WTC11 (cell line): Measurements from ENCODE around the gene SESN2.

Source experiments
- CREB1 ChIP-seq: sonication (generic); formaldehyde crosslinking; IDR thresholded peaks from 2 replicates; pipeline ENCODE4 v1.8.0; 2023; ENCODE audit warnings: mild to moderate bottlenecking, missing genetic modification reagents
- ELF4 ChIP-seq: sonication (generic); formaldehyde crosslinking; IDR thresholded peaks from 2 replicates; pipeline ENCODE4 v1.8.1; 2022; ENCODE audit warnings: low read depth, mild to moderate bottlenecking, moderate library complexity, missing genetic modification reagents
- ZNF263 ChIP-seq: sonication (generic); formaldehyde crosslinking; IDR thresholded peaks from 2 replicates; pipeline ENCODE4 v1.8.1; 2022; ENCODE audit warnings: low read depth, mild to moderate bottlenecking, moderate library complexity, missing genetic modification reagents
- TF ChIP-seq, protein P1 (sequence below): sonication (generic); formaldehyde crosslinking; IDR thresholded peaks from 2 replicates; pipeline ENCODE4 v1.8.0; 2022; ENCODE audit warnings: mild to moderate bottlenecking, missing genetic modification reagents
- TF ChIP-seq, protein P2 (sequence below): fragments of 200-600 bp; IDR thresholded peaks from 2 replicates; pipeline ENCODE4 v1.8.0; 2022; ENCODE audit warnings: antibody characterized with exemption
- TF ChIP-seq, protein P3 (sequence below): sonication (generic); formaldehyde crosslinking; IDR thresholded peaks from 2 replicates; pipeline ENCODE4 v1.8.1; 2023; ENCODE audit warnings: mild to moderate bottlenecking, missing genetic modification reagents, moderate library complexity
- TF ChIP-seq, protein P4 (sequence below): sonication (generic); formaldehyde crosslinking; IDR thresholded peaks from 2 replicates; pipeline ENCODE4 v1.8.1; 2022; ENCODE audit warnings: low read depth, mild to moderate bottlenecking, moderate library complexity, missing genetic modification reagents, borderline replicate concordance
- TF ChIP-seq, protein P5 (sequence below): sonication (generic); formaldehyde crosslinking; IDR thresholded peaks from 2 replicates; pipeline ENCODE4 v1.8.1; 2022; ENCODE audit warnings: mild to moderate bottlenecking, moderate library complexity, missing genetic modification reagents
- TF ChIP-seq, protein P6 (sequence below): sonication (generic); formaldehyde crosslinking; IDR thresholded peaks from 2 replicates; pipeline ENCODE4 v1.8.0; 2023; ENCODE audit warnings: missing genetic modification reagents, mild to moderate bottlenecking, borderline replicate concordance
- TF ChIP-seq, protein P7 (sequence below): sonication (generic); formaldehyde crosslinking; IDR thresholded peaks from 2 replicates; pipeline ENCODE4 v1.8.0; 2022; ENCODE audit warnings: mild to moderate bottlenecking, missing genetic modification reagents

DNA sequence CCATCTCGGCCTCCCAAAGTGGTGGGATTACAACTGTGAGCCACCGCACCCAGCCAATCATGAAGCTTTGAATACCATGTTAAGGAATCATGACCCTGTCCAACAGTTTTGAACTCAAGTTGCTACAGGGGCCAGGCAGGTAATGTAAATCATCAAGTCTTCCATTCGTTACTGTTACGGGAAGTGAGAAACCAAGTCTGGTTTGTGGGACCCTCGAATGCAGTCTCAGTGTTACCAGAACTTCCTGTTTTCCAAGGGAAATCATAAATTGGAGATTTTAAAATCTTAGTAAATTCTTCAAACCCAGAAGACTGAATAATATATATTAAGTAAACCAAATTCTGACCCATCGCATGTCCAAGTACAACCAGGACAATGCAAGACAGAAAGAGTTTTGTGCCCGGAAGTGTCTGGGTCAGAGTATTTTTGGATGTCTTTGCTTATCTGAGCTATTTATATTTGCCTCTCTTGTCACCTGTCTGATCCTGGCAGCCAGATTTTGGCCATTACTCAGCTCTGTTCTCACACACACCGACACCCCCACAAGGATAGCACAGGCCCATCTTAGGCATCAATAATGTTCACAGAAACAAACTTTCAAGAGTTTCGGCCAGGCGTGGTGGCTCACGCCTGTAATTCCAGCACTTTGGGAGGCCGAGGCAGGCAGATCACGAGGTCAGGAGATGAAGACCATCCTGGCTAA lies 14.6 kb upstream of the SESN2 start:
- TF ChIP-seq, protein P1, sequence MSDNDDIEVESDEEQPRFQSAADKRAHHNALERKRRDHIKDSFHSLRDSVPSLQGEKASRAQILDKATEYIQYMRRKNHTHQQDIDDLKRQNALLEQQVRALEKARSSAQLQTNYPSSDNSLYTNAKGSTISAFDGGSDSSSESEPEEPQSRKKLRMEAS: no peak
- TF ChIP-seq, protein P2, sequence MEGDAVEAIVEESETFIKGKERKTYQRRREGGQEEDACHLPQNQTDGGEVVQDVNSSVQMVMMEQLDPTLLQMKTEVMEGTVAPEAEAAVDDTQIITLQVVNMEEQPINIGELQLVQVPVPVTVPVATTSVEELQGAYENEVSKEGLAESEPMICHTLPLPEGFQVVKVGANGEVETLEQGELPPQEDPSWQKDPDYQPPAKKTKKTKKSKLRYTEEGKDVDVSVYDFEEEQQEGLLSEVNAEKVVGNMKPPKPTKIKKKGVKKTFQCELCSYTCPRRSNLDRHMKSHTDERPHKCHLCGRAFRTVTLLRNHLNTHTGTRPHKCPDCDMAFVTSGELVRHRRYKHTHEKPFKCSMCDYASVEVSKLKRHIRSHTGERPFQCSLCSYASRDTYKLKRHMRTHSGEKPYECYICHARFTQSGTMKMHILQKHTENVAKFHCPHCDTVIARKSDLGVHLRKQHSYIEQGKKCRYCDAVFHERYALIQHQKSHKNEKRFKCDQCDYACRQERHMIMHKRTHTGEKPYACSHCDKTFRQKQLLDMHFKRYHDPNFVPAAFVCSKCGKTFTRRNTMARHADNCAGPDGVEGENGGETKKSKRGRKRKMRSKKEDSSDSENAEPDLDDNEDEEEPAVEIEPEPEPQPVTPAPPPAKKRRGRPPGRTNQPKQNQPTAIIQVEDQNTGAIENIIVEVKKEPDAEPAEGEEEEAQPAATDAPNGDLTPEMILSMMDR: no peak
- TF ChIP-seq, protein P3, sequence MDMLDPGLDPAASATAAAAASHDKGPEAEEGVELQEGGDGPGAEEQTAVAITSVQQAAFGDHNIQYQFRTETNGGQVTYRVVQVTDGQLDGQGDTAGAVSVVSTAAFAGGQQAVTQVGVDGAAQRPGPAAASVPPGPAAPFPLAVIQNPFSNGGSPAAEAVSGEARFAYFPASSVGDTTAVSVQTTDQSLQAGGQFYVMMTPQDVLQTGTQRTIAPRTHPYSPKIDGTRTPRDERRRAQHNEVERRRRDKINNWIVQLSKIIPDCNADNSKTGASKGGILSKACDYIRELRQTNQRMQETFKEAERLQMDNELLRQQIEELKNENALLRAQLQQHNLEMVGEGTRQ: no peak
- TF ChIP-seq ELF4 (CRISPR knock-in tag) (no peak), CREB1 (CRISPR knock-in tag) (no peak), ZNF263 (CRISPR knock-in tag) (no peak)
- TF ChIP-seq, protein P4, sequence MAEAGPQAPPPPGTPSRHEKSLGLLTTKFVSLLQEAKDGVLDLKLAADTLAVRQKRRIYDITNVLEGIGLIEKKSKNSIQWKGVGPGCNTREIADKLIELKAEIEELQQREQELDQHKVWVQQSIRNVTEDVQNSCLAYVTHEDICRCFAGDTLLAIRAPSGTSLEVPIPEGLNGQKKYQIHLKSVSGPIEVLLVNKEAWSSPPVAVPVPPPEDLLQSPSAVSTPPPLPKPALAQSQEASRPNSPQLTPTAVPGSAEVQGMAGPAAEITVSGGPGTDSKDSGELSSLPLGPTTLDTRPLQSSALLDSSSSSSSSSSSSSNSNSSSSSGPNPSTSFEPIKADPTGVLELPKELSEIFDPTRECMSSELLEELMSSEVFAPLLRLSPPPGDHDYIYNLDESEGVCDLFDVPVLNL (CRISPR knock-in tag): no peak
- TF ChIP-seq, protein P5, sequence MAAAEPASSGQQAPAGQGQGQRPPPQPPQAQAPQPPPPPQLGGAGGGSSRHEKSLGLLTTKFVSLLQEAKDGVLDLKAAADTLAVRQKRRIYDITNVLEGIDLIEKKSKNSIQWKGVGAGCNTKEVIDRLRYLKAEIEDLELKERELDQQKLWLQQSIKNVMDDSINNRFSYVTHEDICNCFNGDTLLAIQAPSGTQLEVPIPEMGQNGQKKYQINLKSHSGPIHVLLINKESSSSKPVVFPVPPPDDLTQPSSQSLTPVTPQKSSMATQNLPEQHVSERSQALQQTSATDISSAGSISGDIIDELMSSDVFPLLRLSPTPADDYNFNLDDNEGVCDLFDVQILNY (CRISPR knock-in tag): no peak
- TF ChIP-seq, protein P6, sequence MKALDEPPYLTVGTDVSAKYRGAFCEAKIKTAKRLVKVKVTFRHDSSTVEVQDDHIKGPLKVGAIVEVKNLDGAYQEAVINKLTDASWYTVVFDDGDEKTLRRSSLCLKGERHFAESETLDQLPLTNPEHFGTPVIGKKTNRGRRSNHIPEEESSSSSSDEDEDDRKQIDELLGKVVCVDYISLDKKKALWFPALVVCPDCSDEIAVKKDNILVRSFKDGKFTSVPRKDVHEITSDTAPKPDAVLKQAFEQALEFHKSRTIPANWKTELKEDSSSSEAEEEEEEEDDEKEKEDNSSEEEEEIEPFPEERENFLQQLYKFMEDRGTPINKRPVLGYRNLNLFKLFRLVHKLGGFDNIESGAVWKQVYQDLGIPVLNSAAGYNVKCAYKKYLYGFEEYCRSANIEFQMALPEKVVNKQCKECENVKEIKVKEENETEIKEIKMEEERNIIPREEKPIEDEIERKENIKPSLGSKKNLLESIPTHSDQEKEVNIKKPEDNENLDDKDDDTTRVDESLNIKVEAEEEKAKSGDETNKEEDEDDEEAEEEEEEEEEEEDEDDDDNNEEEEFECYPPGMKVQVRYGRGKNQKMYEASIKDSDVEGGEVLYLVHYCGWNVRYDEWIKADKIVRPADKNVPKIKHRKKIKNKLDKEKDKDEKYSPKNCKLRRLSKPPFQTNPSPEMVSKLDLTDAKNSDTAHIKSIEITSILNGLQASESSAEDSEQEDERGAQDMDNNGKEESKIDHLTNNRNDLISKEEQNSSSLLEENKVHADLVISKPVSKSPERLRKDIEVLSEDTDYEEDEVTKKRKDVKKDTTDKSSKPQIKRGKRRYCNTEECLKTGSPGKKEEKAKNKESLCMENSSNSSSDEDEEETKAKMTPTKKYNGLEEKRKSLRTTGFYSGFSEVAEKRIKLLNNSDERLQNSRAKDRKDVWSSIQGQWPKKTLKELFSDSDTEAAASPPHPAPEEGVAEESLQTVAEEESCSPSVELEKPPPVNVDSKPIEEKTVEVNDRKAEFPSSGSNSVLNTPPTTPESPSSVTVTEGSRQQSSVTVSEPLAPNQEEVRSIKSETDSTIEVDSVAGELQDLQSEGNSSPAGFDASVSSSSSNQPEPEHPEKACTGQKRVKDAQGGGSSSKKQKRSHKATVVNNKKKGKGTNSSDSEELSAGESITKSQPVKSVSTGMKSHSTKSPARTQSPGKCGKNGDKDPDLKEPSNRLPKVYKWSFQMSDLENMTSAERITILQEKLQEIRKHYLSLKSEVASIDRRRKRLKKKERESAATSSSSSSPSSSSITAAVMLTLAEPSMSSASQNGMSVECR (CRISPR knock-in tag): no peak
- TF ChIP-seq, protein P7, sequence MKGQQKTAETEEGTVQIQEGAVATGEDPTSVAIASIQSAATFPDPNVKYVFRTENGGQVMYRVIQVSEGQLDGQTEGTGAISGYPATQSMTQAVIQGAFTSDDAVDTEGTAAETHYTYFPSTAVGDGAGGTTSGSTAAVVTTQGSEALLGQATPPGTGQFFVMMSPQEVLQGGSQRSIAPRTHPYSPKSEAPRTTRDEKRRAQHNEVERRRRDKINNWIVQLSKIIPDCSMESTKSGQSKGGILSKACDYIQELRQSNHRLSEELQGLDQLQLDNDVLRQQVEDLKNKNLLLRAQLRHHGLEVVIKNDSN (CRISPR knock-in tag): no peak
